ENCODE measurements around the gene LAMA2. TPM values are rescaled to one million over a fixed set of nuclear protein-coding genes. Genes with fewer than 3 reads are reported as not detected.

Gene LAMA2
- total RNA-seq, 6 experiments from 2014 or later: 2.9 to 12.1 (median 6.2) TPM

DNA sequence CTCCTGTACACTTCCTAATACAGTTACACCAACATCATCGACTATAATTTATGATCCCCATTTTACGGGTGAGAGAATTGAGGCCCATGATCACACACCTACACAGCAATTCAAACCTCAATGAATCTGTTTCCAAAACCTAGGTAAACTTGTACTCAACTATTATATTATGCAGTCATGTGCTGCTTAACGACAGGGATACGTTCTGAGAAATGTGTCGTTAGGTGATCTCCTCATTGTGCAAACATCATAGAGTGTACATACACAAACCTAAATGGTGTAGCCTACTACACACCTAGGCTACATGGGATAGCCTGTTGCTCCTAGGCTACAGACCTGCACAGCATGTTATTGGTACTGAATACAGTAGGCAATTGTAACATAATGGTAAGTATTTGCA, 441.4 kb downstream of the LAMA2 start:
- H3K4me1 ChIP-seq: no peaks in the 10 kb centered on the region
- intact Hi-C loops (cut with DNase I): no loop called here
- no peak overlapping the region for H3K27ac ChIP-seq
- H3K4me3 ChIP-seq: no peak overlapping the region
- no peaks in the 10 kb centered on the region for H3K27me3 ChIP-seq
- ATAC-seq (no peak), DNase-seq (no peak)
- H3K9me3 ChIP-seq: no peaks in the 10 kb centered on the region
- no peaks in the 10 kb centered on the region for H3K36me3 ChIP-seq
- TF ChIP-seq POLR2A (IDR thresholded peaks at IDR 0.05) (no peak), CTCF (IDR thresholded peaks at IDR 0.05) (no peak)
- WGBS (ENCODE audit: insufficient coverage, low coverage, low lambda C conversion rate, missing lambda C conversion rate): 71% methylated on average over 4 of the region's 5 CpGs

DNA sequence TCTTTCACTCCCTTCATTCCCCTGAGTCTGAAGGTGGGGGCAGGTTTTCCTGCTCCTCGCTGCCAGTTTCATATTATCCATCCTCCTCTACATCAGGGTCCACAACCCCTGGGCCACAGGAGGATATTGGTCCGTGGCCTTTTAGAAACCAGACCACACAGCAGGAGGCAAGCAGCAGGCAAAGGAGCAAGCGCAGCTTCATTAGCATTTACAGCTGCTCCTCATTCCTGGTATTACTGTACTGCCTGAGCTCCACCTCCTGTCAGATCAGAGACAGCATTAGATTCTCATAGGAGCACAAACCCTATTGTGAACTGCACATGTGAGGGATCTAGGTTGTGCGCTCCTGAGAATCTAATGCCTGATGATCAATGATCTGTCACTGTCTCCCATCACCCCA, 446.7 kb downstream of the LAMA2 start:
- Histone ChIP-seq H3K36me3 (no peaks in the 10 kb centered on the region), H3K27ac (no peak overlapping the region), H3K9me3 (no peaks in the 10 kb centered on the region), H3K4me1 (no peaks in the 10 kb centered on the region), H3K4me3 (no peak overlapping the region), H3K27me3 (no peaks in the 10 kb centered on the region)
- intact Hi-C loops (cut with DNase I): no loop called here
- TF ChIP-seq CTCF (IDR thresholded peaks at IDR 0.05) (no peak), POLR2A (IDR thresholded peaks at IDR 0.05) (no peak)
- ATAC-seq (no peak), DNase-seq (no peak)
- WGBS (ENCODE audit: insufficient coverage, low coverage, low lambda C conversion rate, missing lambda C conversion rate): 60% methylated on average over 1 of the region's 4 CpGs

- Histone ChIP-seq H3K4me3 (no peak overlapping the region), H3K9me3 (no peaks in the 10 kb centered on the region), H3K4me1 (no peaks in the 10 kb centered on the region), H3K36me3 (no peaks in the 10 kb centered on the region), H3K27ac (no peak overlapping the region), H3K27me3 (no peaks in the 10 kb centered on the region)
- ATAC-seq (no peak), DNase-seq (no peak)
- no peak for TF ChIP-seq POLR2A (IDR thresholded peaks at IDR 0.05)
- intact Hi-C loops (cut with DNase I): no loop called here
- WGBS (ENCODE audit: insufficient coverage, low coverage, low lambda C conversion rate, missing lambda C conversion rate): 52% methylated on average over 2 of the region's 2 CpGs
Measured at GRCh38 chr6:129331450-129332138, 448.7 kb downstream of the LAMA2 start.

DNA sequence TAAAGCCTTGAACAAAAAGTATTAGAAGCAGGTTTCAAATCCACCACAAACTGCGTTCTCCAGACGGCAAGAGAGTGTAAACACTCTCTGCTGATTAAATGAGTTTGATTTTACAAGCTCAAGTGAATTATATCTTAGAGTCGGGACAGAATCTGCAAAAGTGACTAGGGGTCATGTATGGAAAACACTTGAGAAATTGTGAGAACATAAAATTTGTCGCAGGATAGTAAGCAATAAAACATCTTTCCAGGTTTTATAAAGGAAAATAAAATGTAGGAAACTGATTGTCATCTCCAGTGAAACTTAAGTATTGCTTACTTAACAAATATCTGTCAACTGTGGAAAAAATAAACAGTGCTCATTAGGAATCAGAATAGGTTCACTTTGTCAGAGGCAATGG, 452.9 kb downstream of the LAMA2 start:
- WGBS (ENCODE audit: insufficient coverage, low coverage, low lambda C conversion rate, missing lambda C conversion rate): 54% methylated on average over 4 of the region's 4 CpGs

More for the DNA sequence above, 452.9 kb downstream of the LAMA2 start:
- TF ChIP-seq POLR2A (IDR thresholded peaks at IDR 0.05) (no peak), CTCF (IDR thresholded peaks at IDR 0.05) (no peak)
- no peaks in the 10 kb centered on the region for H3K27me3 ChIP-seq
- no peak for ATAC-seq
- DNase-seq: no peak
- H3K4me3 ChIP-seq: no peak overlapping the region
- no peaks in the 10 kb centered on the region for H3K9me3 ChIP-seq
- no peak overlapping the region for H3K27ac ChIP-seq
- no peaks in the 10 kb centered on the region for H3K4me1 ChIP-seq
- intact Hi-C loops (cut with DNase I): no loop called here
- no peaks in the 10 kb centered on the region for H3K36me3 ChIP-seq

Data from right lobe of liver (tissue), 6 donors.